Measurements from ENCODE around the gene TCF7L1. TPM values are rescaled to one million over a fixed set of nuclear protein-coding genes. Genes with fewer than 3 reads are reported as not detected.

The TCF7L1 gene
- total RNA-seq, 1 donor from 2014 or later, result 6.6 TPM

DNA sequence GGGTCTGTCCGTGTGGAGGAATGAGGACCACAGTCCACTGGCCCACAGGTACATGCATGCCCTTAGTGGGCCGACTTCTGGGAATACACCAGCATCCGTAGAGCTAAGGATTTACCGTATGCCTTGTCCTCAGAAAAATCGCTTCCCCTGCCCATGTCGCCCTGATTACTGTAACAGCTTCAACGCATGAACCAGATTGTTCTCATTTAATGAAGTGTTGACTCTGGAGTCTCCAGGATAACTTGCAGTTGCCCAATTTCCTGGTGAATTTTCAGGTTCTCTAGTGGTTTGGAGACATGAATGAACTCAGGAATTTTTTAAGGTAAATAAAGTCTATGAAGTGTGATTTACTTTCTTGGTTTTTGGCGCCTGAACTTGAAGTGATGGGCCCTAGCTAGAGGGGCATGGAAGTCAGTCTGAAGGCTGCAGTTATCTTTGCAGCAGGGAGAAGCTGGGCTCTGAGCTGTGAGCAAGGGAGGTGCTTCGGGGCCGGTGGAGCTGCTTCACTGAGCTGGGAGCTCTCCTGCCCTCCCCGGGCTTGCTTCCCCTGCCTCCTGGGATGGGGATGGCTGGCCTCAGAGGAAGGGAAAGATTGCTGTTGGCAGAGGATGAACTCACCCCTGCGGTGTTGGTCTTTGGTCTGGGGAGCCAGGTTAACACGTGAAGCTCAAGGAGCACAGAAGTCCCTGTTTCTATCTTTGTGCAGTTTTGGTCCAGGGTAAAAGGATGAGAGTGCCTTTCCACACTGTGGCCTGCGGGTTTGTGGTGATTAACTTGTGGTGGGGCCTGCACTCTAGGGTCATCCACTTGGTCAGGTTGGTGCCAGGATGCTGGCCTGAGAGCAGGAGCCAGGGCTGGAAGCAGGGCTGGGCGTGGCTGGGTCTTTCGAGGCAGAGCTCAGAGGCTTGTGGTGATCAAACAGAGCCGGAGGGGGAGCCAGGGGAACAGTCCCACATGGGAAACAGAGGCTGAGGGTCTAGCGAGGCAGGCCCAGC, 28.1 kb downstream of the TCF7L1 start:
- Mint-ChIP-seq H3K27me3 (ENCODE audit: unreplicated experiment) (peaks cover 6% of the 10 kb centered on the region), H3K4me1 (ENCODE audit: low read depth, unreplicated experiment) (peaks cover 23% of the 10 kb centered on the region), H3K9me3 (ENCODE audit: unreplicated experiment) (peaks cover 4% of the 10 kb centered on the region), H3K4me3 (ENCODE audit: unreplicated experiment) (no peak overlapping the region), H3K27ac (ENCODE audit: unreplicated experiment) (no peak overlapping the region), H3K36me3 (ENCODE audit: unreplicated experiment) (no peaks in the 10 kb centered on the region)
- DNase-seq, result peak; percentile 32
- TF ChIP-seq, protein P1, sequence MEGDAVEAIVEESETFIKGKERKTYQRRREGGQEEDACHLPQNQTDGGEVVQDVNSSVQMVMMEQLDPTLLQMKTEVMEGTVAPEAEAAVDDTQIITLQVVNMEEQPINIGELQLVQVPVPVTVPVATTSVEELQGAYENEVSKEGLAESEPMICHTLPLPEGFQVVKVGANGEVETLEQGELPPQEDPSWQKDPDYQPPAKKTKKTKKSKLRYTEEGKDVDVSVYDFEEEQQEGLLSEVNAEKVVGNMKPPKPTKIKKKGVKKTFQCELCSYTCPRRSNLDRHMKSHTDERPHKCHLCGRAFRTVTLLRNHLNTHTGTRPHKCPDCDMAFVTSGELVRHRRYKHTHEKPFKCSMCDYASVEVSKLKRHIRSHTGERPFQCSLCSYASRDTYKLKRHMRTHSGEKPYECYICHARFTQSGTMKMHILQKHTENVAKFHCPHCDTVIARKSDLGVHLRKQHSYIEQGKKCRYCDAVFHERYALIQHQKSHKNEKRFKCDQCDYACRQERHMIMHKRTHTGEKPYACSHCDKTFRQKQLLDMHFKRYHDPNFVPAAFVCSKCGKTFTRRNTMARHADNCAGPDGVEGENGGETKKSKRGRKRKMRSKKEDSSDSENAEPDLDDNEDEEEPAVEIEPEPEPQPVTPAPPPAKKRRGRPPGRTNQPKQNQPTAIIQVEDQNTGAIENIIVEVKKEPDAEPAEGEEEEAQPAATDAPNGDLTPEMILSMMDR (IDR thresholded peaks at IDR 0.05; ENCODE audit: partially characterized antibody, unreplicated experiment), result no peak

DNA sequence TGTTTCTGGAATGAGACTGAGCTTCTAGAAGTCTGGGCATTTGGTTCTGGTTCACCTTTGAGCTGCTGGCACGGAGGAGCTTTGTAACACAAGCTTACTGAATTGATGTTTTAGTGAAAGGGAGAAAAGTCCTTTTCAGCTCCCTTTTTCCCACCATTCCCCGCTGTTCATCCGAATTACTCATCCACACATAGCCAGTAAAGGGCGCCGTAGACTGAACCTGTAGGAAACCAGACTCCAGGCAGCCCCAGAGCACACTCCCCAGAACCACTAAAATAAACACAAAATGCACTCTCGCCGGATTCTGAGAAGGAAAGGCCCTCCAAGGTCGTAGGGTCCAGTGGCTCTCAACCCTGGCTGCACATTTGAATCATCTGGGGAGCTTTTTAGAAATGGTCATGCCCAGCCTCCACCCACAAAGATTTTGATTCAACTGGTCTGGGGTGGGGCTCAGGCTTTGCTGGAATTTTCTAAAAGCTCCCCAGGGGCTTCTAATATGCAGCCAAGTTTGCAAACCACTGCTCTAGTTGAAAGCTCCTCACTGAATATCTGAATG, 29.6 kb downstream of the TCF7L1 start:
- H3K27ac Mint-ChIP-seq (ENCODE audit: unreplicated experiment), result no peak overlapping the region
- peaks cover 4% of the 10 kb centered on the region for H3K9me3 Mint-ChIP-seq (ENCODE audit: unreplicated experiment)
- H3K36me3 Mint-ChIP-seq (ENCODE audit: unreplicated experiment), result no peaks in the 10 kb centered on the region
- H3K4me1 Mint-ChIP-seq (ENCODE audit: low read depth, unreplicated experiment), result peaks cover 23% of the 10 kb centered on the region
- DNase-seq, result no peak
- TF ChIP-seq, protein P1 (IDR thresholded peaks at IDR 0.05; ENCODE audit: partially characterized antibody, unreplicated experiment), result no peak
- peaks cover 8% of the 10 kb centered on the region for H3K27me3 Mint-ChIP-seq (ENCODE audit: unreplicated experiment)
- H3K4me3 Mint-ChIP-seq (ENCODE audit: unreplicated experiment), result no peak overlapping the region

DNA sequence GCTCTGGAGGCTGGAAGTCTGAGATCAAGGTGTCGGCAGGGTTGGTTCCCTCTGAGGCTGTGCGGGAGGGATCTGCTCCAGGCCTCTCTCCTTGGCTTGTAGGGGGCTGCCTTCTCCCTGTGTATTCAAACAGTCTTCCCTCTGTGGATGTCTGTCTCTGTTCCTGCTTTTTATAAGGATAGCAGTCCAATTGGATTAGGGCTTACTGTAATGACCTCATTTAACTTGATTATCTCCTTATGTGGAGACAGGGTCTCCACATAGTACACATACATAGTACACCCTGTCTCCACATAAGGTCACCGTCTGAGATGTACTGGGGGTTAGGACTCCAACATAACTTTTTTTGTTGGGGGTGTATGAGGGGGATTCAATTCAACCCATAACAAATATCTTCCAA, 30.5 kb downstream of the TCF7L1 start:
- Mint-ChIP-seq H3K9me3 (ENCODE audit: unreplicated experiment) (peaks cover 4% of the 10 kb centered on the region), H3K4me1 (ENCODE audit: low read depth, unreplicated experiment) (peaks cover 23% of the 10 kb centered on the region), H3K36me3 (ENCODE audit: unreplicated experiment) (no peaks in the 10 kb centered on the region), H3K27me3 (ENCODE audit: unreplicated experiment) (peaks cover 8% of the 10 kb centered on the region), H3K4me3 (ENCODE audit: unreplicated experiment) (peak overlapping the region; percentile 23), H3K27ac (ENCODE audit: unreplicated experiment) (peak overlapping the region; percentile 30)
- DNase-seq, result no peak
- TF ChIP-seq, protein P1 (IDR thresholded peaks at IDR 0.05; ENCODE audit: partially characterized antibody, unreplicated experiment), result no peak

DNA sequence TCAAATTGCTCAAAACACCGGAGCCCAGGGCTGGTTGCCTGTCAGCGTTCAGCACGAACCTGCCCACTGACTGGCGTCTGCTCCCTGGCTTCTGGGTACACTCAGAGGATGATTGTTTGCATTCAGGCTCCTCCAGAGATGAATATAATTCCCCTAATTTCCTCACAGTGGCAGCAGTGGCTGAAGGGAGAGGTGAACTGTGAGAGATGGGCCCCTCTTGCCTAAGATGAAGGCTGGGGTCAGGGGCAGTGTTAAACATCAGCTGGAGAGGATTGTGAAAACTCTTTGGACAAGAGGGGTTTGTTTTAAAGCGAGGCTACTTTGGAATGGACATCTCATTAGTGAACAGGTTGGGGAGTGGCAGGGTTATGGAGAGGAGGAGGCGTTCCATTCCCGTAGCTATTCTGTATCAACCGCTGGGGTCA, 31.0 kb downstream of the TCF7L1 start:
- no peak for DNase-seq
- Mint-ChIP-seq H3K4me1 (ENCODE audit: low read depth, unreplicated experiment) (peaks cover 23% of the 10 kb centered on the region), H3K27me3 (ENCODE audit: unreplicated experiment) (peaks cover 8% of the 10 kb centered on the region), H3K9me3 (ENCODE audit: unreplicated experiment) (peaks cover 4% of the 10 kb centered on the region), H3K36me3 (ENCODE audit: unreplicated experiment) (no peaks in the 10 kb centered on the region), H3K27ac (ENCODE audit: unreplicated experiment) (peak overlapping the region; percentile 30), H3K4me3 (ENCODE audit: unreplicated experiment) (peak overlapping the region; percentile 23)
- TF ChIP-seq, protein P1 (IDR thresholded peaks at IDR 0.05; ENCODE audit: partially characterized antibody, unreplicated experiment), result no peak

Data from glutamatergic neuron (in vitro differentiated cells).